SK-N-MC (cell line): ENCODE data around the gene CCDC92B.

Experiments
- EZH2 ChIP-seq: fragments of 200-600 bp; sonication (generic); IDR thresholded peaks from one replicate; pipeline ENCODE4 v1.6.1; 2017; ENCODE audit warnings: antibody characterized with exemption
- FOXP2 ChIP-seq: optimal IDR thresholded peaks from 2 replicates; pipeline ENCODE3; 2011; ENCODE audit warnings: mild to moderate bottlenecking, moderate library complexity; ENCODE audit not compliant: insufficient read depth; ENCODE audit errors: extremely low read length, control extremely low read depth

GRCh38 chr17:2705888-2706795 is 43.3 kb downstream of the CCDC92B start:
- TF ChIP-seq EZH2: no peak
- TF ChIP-seq FOXP2: no peak
